Stimulated activated CD4-positive, alpha-beta T cell treated with anti-CD3 and anti-CD28 coated beads, Interleukin-4, amount 100 ng/mL, for 24 hours (primary cell): ENCODE data around the gene RNFT1.
"Not testable (repeated sequence)": the region's sequence is repeated elsewhere in the genome, so short reads cannot be mapped to it uniquely, and the experiment has no call there.

Experiments
- DNase-seq: peaks from one replicate; pipeline ENCODE4 v3.0.0-alpha.2; 2020

The RNFT1 gene

DNA sequence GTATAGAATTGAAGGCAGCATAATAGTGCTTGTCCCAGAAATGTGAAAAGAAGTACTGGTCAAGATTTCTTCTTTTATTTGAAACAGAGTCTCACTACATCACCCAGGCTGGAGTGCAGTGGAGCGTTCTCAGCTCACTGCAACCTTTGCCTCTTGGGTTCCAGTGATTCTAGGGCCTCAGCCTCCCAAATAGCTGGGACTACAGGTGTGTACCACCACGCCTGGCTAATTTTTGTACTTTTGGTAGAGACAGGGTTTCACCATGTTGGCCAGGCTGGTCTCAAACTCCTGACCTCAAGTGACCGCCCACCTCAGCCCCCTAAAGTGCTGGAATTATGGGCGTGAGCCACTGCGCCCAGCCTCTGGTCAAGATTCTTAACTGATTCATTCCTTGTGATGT is 43.9 kb downstream of the RNFT1 start:
- DNase-seq, result not testable (repeated sequence)

DNA sequence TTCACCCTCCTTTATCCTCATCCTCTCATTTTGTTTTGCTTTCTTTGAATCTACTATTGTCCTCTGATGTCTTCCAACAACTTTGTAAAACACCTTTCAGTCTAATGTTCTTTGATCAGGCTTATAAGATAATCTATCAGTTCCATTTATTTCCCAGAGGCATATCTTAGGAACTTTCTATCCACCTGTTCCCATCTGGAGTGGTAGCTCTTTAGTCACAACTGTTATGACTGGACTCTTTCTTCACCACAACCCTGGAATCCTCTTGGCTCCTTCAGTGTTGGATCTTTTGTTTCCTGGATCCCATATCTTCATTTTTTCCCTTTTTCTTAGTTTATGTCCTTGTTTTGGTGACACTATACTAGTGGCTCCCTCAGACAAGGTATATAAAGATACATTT is 48.1 kb downstream of the RNFT1 start:
- DNase-seq, result no peak

DNA sequence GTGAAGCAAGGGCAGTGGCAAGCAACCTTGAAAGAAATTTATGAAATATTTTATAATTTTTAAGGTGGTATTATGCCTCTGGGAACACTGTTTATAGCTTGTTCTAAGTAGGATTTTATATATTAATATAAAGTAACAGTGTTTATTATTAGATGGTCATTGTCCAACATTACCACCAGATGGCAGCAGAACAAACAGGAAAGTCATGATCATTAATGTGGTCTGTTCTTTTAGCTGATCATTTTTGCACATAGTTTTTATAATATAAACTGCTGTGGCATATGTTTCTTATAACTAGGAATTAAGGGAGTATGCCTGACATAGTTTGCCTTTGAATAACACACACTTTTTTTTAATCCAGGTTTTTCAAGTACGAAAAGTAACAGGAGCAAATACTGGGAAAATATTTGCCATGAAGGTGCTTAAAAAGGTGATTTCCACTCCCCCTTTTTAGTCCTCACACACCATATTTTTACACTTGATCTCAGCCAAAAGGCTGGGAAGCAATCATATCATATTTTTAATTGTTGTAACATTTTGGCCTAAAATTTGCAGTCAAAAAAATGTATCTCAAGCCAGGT is 50.2 kb downstream of the RNFT1 start:
- peak; percentile 15 for DNase-seq

DNA sequence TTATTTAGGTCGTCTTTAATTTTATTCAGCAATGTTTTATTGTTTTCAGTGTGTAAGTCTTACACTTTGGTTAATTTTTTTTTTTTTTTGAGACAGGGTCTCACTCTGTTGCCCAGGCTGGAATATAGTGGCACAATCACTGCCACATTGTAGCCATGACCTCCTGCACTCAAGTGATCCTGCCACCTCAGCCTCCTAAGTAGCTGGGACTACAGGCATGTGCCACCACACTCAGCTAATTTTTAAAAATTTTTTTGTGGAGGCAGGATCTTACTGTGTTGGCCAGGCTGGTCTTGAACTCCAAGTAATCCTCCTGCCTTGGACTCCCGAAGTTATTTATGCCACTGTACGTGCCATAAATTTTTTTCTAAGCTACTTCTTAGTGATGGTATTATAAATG is 57.1 kb downstream of the RNFT1 start:
- DNase-seq, result no peak

GRCh38 chr17:59903455-59903854 is 61.1 kb downstream of the RNFT1 start:
- no peak for DNase-seq
